ENCODE data around the gene HIRIP3.

DNA sequence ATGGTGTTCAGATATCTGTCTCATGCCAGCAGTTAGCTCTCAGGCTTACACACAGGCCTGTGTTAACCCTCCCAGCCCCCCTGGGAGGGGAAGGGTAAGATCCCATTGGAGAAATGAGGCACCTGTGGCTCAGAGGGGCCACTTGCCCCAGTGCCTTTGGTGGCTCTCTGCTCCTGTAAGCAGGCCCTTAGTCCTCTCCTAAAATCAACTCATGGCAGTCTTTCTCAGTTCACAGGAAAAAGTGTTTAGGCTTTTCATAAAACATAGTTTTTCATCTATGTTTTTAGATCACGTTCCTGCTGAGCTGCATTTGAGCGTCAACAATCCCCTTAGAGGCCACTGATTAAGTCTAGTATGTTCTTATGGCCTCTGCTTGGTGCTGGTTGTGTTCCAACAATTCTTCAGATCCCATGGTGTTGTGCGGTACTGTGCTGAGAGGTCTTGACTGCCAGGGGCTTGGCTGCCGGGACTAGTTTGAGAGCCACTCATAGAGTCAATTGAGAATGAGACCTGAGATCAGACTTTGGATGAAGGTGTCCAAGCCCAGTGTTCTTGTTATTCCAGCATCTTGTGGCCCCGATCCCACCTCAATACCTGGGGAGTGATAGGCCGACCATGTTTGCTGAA lies 11.2 kb downstream of the HIRIP3 start:
- TF ChIP-seq, protein P1, sequence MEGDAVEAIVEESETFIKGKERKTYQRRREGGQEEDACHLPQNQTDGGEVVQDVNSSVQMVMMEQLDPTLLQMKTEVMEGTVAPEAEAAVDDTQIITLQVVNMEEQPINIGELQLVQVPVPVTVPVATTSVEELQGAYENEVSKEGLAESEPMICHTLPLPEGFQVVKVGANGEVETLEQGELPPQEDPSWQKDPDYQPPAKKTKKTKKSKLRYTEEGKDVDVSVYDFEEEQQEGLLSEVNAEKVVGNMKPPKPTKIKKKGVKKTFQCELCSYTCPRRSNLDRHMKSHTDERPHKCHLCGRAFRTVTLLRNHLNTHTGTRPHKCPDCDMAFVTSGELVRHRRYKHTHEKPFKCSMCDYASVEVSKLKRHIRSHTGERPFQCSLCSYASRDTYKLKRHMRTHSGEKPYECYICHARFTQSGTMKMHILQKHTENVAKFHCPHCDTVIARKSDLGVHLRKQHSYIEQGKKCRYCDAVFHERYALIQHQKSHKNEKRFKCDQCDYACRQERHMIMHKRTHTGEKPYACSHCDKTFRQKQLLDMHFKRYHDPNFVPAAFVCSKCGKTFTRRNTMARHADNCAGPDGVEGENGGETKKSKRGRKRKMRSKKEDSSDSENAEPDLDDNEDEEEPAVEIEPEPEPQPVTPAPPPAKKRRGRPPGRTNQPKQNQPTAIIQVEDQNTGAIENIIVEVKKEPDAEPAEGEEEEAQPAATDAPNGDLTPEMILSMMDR (IDR thresholded peaks at IDR 0.05; ENCODE audit: low read depth, low read length, poor library complexity, severe bottlenecking): no peak
- TF ChIP-seq EZH2phosphoT487 (IDR thresholded peaks at IDR 0.05; ENCODE audit: borderline replicate concordance, low read length): no peak

Measured in DOHH2 (cell line).